Psoas muscle (tissue), 8 donors: ENCODE measurements around the gene BTBD3. TPM values are rescaled to one million over a fixed set of nuclear protein-coding genes. Genes with fewer than 3 reads are reported as not detected.
A peak's percentile ranks its signal among the peaks of the same experiment; 100 is the strongest.

ENCODE experiments used
- ATAC-seq, 4 donors: fragments of 200-7000 bp; cut with Tn5 transposase; one replicate each; pipeline ENCODE4 v1.9.1; 2020; ENCODE audit warnings: moderate library complexity in 3 of 4, mild to moderate bottlenecking in 2 of 4
- DNase-seq, 2 donors: peaks; one replicate each; pipeline ENCODE4 v3.0.0-alpha.2; 2020
- H3K27ac ChIP-seq: fragments of 200-600 bp; one replicate; pipeline ENCODE4 v1.8.0; 2022
- H3K27me3 ChIP-seq, 3 donors: fragments of 200-600 bp in 1 of 3; one replicate each; pipeline versions ENCODE4 v1.6.1 to v1.8.0; 2013 to 2022; ENCODE audit warnings: low read length in 2 of 3, mild to moderate bottlenecking in 2 of 3, moderate library complexity in 1 of 3; ENCODE audit not compliant: insufficient read depth in 3 of 3
- H3K36me3 ChIP-seq, 2 donors: fragments of 200-600 bp in 1 of 2; one replicate each; pipeline versions ENCODE4 v1.6.1 to v1.8.0; 2013 to 2022; ENCODE audit warnings: low read depth in 1 of 2, mild to moderate bottlenecking in 1 of 2, moderate library complexity in 1 of 2; ENCODE audit not compliant: insufficient read depth in 1 of 2
- H3K4me1 ChIP-seq: fragments of 200-600 bp; one replicate; pipeline ENCODE4 v1.8.0; 2022
- H3K4me3 ChIP-seq: fragments of 200-600 bp; one replicate; pipeline ENCODE4 v1.8.0; 2022; ENCODE audit warnings: mild to moderate bottlenecking
- H3K9me3 ChIP-seq: fragments of 200-600 bp; one replicate; pipeline ENCODE4 v1.8.0; 2022
- CTCF ChIP-seq: fragments of 200-600 bp; IDR thresholded peaks from one replicate; pipeline ENCODE4 v1.8.0; 2022; ENCODE audit warnings: antibody characterized with exemption
- WGBS, 3 donors: extraction: QIAGEN DNeasy Blood & Tissue Kit; methylation state at CpG; one replicate each; pipeline versions ENCODE4 v1.1.6 to v1.1.7; 2013; 5-methylcytosine and 5-hydroxymethylcytosine counted together
- intact Hi-C, 2 donors: fragments of 100-400 bp; cut with DNase I; formaldehyde crosslinking; loops; one replicate each; pipeline versions ENCODE4 v1.11.0 to v1.14.2; 2022
- polyA plus RNA-seq, 3 donors: library from polyadenylated mRNA; stranded (reverse); fragments of 200-250 nt; gene quantifications; one replicate each; pipeline ENCODE4 v1.2.3, GENCODE V29; 2013
- total RNA-seq, 4 donors: library from RNA; stranded (reverse); fragmentation: NEBNext Ultra II Directional in 2 of 4; extraction: Animal tissue kit (Norgen Biotek cat#: 25700) in 2 of 4; gene quantifications; one replicate each; pipeline versions ENCODE4 v1.2.1 to v1.2.4, GENCODE V29; 2021 to 2023
- donor health status: healthy with polysubstance abuse.
- donor health status: DM: no; HTN: no; CAD: no; lungs with moderate emphysema.
- donor health status: Bipolar disorder and iron deficiency.
- donor health status: healthy.
- donor health status: DM: yes; HTN: yes; CAD: no.
- donor health status: DM: no; HTN: no; CAD: no.
- donor health status: DM: no; HTN: no; CAD: no.
- donor health status: DM: yes; HTN: yes; CAD: no.

Gene BTBD3
- total and polyA plus RNA-seq, 7 donors: 7.3 to 23.7 (median 15.1) TPM

GRCh38 chr20:11881449-11881848, 36.2 kb upstream of the BTBD3 start:
- no peak overlapping the region for H3K27ac ChIP-seq
- ATAC-seq (no peak), DNase-seq (no peak)
- 77 to 81% (median 77%) methylated on average over 4 of the region's 4 CpGs for WGBS, 3 donors
- no peaks in the 10 kb centered on the region for H3K4me1 ChIP-seq
- H3K9me3 ChIP-seq: no peaks in the 10 kb centered on the region
- intact Hi-C loops: no loop called here
- TF ChIP-seq CTCF: no peak
- H3K4me3 ChIP-seq: no peak overlapping the region
- H3K36me3 ChIP-seq: no peaks in the 10 kb centered on the region
- H3K27me3 ChIP-seq: peaks cover 0 to 4% (median 0%) of the 10 kb centered on the region in 3 donors

- no peak for TF ChIP-seq CTCF
- H3K27ac ChIP-seq: no peak overlapping the region
- ATAC-seq (no peak), DNase-seq (no peak)
- peaks cover 0 to 4% (median 0%) of the 10 kb centered on the region in 3 donors for H3K27me3 ChIP-seq
- intact Hi-C loops: no loop called here
- H3K36me3 ChIP-seq: no peaks in the 10 kb centered on the region
- no peaks in the 10 kb centered on the region for H3K4me1 ChIP-seq
- H3K9me3 ChIP-seq: no peaks in the 10 kb centered on the region
- H3K4me3 ChIP-seq: no peak overlapping the region
- 77 to 86% (median 79%) methylated on average over 7 of the region's 7 CpGs for WGBS, 3 donors
Measured at GRCh38 chr20:11882651-11883050, 35.0 kb upstream of the BTBD3 start.

DNA sequence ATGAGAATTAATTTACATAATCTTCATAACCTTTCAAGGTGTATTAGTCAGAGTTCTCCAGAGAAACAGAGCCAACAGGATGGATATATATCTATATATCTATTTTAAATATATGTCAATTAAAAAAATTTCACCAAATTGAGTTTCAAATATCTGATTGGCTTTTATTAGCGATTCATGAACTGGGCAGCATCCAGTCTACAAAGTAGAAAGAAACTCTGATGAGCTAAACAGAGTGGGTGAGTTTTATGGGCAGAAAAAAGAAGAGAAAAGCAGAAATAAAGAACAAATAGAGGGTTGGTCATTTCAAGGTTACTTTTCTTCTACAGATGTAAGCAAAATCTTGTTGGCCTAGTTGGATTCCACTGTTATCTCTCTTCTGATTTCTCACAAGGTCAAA, 29.0 kb upstream of the BTBD3 start:
- no peak for TF ChIP-seq CTCF
- Histone ChIP-seq H3K27ac (no peak overlapping the region), H3K36me3 (no peaks in the 10 kb centered on the region), H3K4me1 (peaks cover 22% of the 10 kb centered on the region), H3K4me3 (no peak overlapping the region), H3K9me3 (no peaks in the 10 kb centered on the region), H3K27me3 (no peaks in the 10 kb centered on the region)
- intact Hi-C loops: no loop called here
- ATAC-seq: no peak
- no peak for DNase-seq
- WGBS, 3 donors: 0 to 43% (median 2%) methylated on average over 1 of the region's 1 CpG

GRCh38 chr20:11890331-11891076, 27.2 kb upstream of the BTBD3 start:
- peak overlapping the region; percentile 82 for H3K4me3 ChIP-seq
- H3K27ac ChIP-seq: peak overlapping the region; percentile 94
- intact Hi-C loops: no loop called here
- peaks cover 38% of the 10 kb centered on the region for H3K4me1 ChIP-seq
- WGBS, 3 donors: 0 to 2% (median 1%) methylated on average over 44 to 69 of the region's 69 CpGs
- peak; percentile 91 to 94 for DNase-seq
- no peak for TF ChIP-seq CTCF
- ATAC-seq: peak; percentile 91 to 99 (median 96)
- no peaks in the 10 kb centered on the region for H3K9me3 ChIP-seq
- no peaks in the 10 kb centered on the region for H3K27me3 ChIP-seq
- H3K36me3 ChIP-seq: no peaks in the 10 kb centered on the region
